ENCODE results near the gene LRRC3C.

Gene LRRC3C, protein sequence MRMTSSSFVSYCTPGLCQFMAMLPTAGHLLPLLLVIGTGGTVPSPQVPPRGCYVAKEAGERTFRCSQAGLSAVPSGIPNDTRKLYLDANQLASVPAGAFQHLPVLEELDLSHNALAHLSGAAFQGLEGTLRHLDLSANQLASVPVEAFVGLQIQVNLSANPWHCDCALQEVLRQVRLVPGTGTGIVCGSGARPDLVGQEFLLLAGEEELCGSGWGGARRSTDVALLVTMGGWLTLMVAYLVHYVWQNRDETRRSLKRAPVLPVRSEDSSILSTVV

DNA sequence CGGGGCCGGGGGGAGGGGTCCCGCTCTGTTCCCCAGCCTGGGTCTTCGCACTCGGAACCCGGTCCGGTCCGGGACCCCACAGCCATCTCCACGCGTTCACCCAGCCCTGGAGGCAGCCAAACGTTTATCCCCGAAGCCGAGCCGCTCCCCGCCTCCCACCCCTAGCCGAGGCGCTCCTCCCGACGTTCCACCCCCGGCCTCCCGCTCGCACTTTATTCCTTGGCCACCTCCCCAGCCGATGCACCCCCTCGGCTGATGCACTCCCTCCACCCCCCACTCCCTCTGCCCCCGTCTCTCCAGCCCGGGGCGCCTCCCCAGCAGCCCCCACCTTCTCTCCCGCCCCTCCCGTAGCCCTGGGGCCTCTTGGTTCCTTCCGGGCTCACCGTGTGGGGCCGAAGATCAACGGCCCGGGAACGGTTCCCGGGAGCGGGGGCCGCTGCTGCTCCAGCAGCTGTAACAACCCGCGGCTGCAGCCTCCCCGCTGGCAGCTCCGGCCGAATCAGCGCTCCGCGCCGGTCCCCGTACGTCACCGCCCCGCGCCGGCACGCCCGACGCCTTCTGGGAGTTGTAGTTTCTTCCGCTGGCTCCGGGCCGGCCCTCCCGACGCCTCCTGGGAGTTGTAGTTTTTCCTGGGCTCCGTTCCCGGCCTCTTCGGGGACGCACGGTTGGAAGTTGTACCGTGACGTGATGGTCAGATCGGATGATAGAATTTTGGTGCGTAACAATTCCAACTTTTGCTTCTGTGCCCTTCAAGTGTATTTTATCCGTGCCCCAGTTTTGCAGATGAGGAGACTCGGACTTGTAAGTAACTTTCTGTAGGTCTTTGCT lies at the start of gene LRRC3C, which contains the start of gene ORMDL3:
LRRC3C (plus strand) TSS at position 632 of the 828 bp plus-strand sequence. CDS start 13,792 bp downstream, outside the sequence.
ORMDL3 (minus strand) TSS at position 501 of the 828 bp plus-strand sequence. CDS start 3,398 bp downstream, outside the sequence.
- TF ChIP-seq YY1 (IDR thresholded peaks at IDR 0.05; ENCODE audit: low read depth), result peak; percentile 75
- 0 out of 2 replicates have a peak, but pooled peaks have one; percentile 16 for TF ChIP-seq EP300 (IDR thresholded peaks at IDR 0.05; ENCODE audit: borderline replicate concordance)
- TF ChIP-seq REST (IDR thresholded peaks at IDR 0.05; ENCODE audit: low read depth), result no peak
- no peak for TF ChIP-seq EGR1 (IDR thresholded peaks at IDR 0.05)
- TF ChIP-seq, protein P1, sequence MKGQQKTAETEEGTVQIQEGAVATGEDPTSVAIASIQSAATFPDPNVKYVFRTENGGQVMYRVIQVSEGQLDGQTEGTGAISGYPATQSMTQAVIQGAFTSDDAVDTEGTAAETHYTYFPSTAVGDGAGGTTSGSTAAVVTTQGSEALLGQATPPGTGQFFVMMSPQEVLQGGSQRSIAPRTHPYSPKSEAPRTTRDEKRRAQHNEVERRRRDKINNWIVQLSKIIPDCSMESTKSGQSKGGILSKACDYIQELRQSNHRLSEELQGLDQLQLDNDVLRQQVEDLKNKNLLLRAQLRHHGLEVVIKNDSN (IDR thresholded peaks at IDR 0.05), result no peak
- TF ChIP-seq CEBPB (IDR thresholded peaks at IDR 0.05), result no peak
- TF ChIP-seq TCF12 (IDR thresholded peaks at IDR 0.05; ENCODE audit: low read depth), result peak; percentile 79
- peak; percentile 45; the same call in 1 of the 2 replicates for TF ChIP-seq ZBTB7A (IDR thresholded peaks at IDR 0.05; ENCODE audit: low read depth)
- peak; percentile 61; the same call in 1 of the 2 replicates for TF ChIP-seq TAF1 (IDR thresholded peaks at IDR 0.05; ENCODE audit: low read depth)
- TF ChIP-seq TEAD4 (IDR thresholded peaks at IDR 0.05), result no peak
- TF ChIP-seq FOXM1 (IDR thresholded peaks at IDR 0.05; ENCODE audit: borderline replicate concordance, low read depth), result no peak
- TF ChIP-seq CREB1 (IDR thresholded peaks at IDR 0.05; ENCODE audit: low read depth), result peak; percentile 100
- TF ChIP-seq, protein P2, sequence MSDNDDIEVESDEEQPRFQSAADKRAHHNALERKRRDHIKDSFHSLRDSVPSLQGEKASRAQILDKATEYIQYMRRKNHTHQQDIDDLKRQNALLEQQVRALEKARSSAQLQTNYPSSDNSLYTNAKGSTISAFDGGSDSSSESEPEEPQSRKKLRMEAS (IDR thresholded peaks at IDR 0.05), result peak; percentile 57
- TF ChIP-seq RAD21 (IDR thresholded peaks at IDR 0.05; ENCODE audit: low read depth), result no peak
- TF ChIP-seq NFIC (IDR thresholded peaks at IDR 0.05), result peak; percentile 75

DNA sequence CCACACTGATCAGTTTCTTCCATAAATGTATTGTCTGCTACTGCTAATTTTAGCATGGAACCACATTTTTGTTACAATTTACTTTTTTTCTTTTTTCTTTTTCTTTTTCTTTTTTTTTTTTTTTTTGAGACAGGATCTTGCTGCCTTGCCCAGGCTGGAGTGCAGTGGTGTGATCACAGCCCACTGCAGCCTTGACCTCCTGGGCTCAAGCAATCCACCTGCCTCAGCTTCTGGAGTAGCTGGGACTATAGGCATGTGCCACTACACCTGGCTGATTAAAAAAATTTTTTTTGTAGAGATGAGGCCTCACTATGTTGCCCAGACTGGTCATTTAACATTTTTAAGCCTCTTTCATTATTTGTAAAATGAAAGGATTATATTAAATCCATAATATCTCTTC lies 40.5 kb upstream of the LRRC3C start:
- no peak for TF ChIP-seq ZBTB7A (IDR thresholded peaks at IDR 0.05; ENCODE audit: low read depth)
- TF ChIP-seq, protein P1 (IDR thresholded peaks at IDR 0.05), result no peak
- no peak for TF ChIP-seq REST (IDR thresholded peaks at IDR 0.05; ENCODE audit: low read depth)
- TF ChIP-seq, protein P2 (IDR thresholded peaks at IDR 0.05), result no peak
- TF ChIP-seq TEAD4 (IDR thresholded peaks at IDR 0.05), result no peak

DNA sequence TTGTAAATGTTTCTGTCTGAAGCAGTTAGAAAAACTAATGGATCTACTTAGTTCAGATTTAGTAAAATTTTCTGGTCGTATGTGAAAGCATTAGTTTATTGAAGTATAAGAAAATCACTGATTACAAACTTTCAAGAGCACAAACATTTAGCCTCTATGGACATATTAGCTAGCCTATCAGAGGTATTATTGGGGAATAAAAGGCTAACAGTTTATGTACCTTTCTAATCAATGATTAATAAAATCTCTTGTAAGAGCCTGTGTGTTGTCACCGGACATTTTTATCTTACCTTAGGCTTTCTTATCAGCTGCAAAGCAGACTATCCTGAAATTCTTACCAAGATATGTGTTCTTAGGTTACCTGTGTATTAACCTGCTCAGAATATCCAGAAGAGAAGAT lies 38.3 kb upstream of the LRRC3C start:
- TF ChIP-seq, protein P2 (IDR thresholded peaks at IDR 0.05), result no peak
- no peak for TF ChIP-seq TCF12 (IDR thresholded peaks at IDR 0.05; ENCODE audit: low read depth)
- no peak for TF ChIP-seq ZBTB7A (IDR thresholded peaks at IDR 0.05; ENCODE audit: low read depth)
- TF ChIP-seq EP300 (IDR thresholded peaks at IDR 0.05; ENCODE audit: borderline replicate concordance), result no peak
- no peak for TF ChIP-seq YY1 (IDR thresholded peaks at IDR 0.05; ENCODE audit: low read depth)
- TF ChIP-seq CREB1 (IDR thresholded peaks at IDR 0.05; ENCODE audit: low read depth), result no peak
- TF ChIP-seq FOXM1 (IDR thresholded peaks at IDR 0.05; ENCODE audit: borderline replicate concordance, low read depth), result no peak
- TF ChIP-seq EGR1 (IDR thresholded peaks at IDR 0.05), result no peak
- no peak for TF ChIP-seq REST (IDR thresholded peaks at IDR 0.05; ENCODE audit: low read depth)
- no peak for TF ChIP-seq CEBPB (IDR thresholded peaks at IDR 0.05)
- no peak for TF ChIP-seq TAF1 (IDR thresholded peaks at IDR 0.05; ENCODE audit: low read depth)
- TF ChIP-seq TEAD4 (IDR thresholded peaks at IDR 0.05), result no peak
- TF ChIP-seq, protein P1 (IDR thresholded peaks at IDR 0.05), result no peak
- TF ChIP-seq RAD21 (IDR thresholded peaks at IDR 0.05; ENCODE audit: low read depth), result no peak
- no peak for TF ChIP-seq NFIC (IDR thresholded peaks at IDR 0.05)
